Liver (tissue), 9 donors: ENCODE results near the gene TMEM40. TPM values are rescaled to one million over a fixed set of nuclear protein-coding genes. Genes with fewer than 3 reads are reported as not detected.

ENCODE experiments used
- DNase-seq: peaks from one replicate; pipeline ENCODE4 v3.0.0-alpha.2; 2017; ENCODE audit warnings: low spot score
- H3K27ac ChIP-seq, 2 donors: one replicate each; pipeline ENCODE4 v1.7.0; 2013; ENCODE audit warnings: inconsistent platforms in 2 of 2, low read length in 2 of 2, control low read depth in 1 of 2, low read depth in 1 of 2, mild to moderate bottlenecking in 1 of 2
- H3K27me3 ChIP-seq, 4 donors: one replicate each; pipeline versions ENCODE4 v1.6.1 to v1.7.0; 2013; ENCODE audit warnings: low read length in 3 of 4, inconsistent platforms in 1 of 4, mild to moderate bottlenecking in 1 of 4, moderate library complexity in 1 of 4; ENCODE audit not compliant: control insufficient read depth in 4 of 4, insufficient read depth in 4 of 4
- H3K36me3 ChIP-seq, 4 donors: one replicate each; pipeline versions ENCODE4 v1.6.1 to v1.7.0; 2013; ENCODE audit warnings: low read length in 3 of 4, mild to moderate bottlenecking in 3 of 4, low read depth in 1 of 4, moderate library complexity in 1 of 4; ENCODE audit not compliant: control insufficient read depth in 4 of 4, insufficient read depth in 3 of 4
- H3K4me1 ChIP-seq, 4 donors: one replicate each; pipeline versions ENCODE4 v1.6.1 to v1.7.0; 2013; ENCODE audit warnings: low read length in 3 of 4, mild to moderate bottlenecking in 3 of 4, moderate library complexity in 1 of 4; ENCODE audit not compliant: control insufficient read depth in 4 of 4, insufficient read depth in 4 of 4
- H3K4me3 ChIP-seq, 3 donors: one replicate each; pipeline versions ENCODE4 v1.6.1 to v1.7.0; 2013; ENCODE audit warnings: low read length in 3 of 3, control low read depth in 1 of 3, low read depth in 1 of 3, mild to moderate bottlenecking in 1 of 3
- H3K9ac ChIP-seq, 2 donors: one replicate each; pipeline ENCODE4 v1.7.0; 2013; ENCODE audit warnings: low read length in 2 of 2, mild to moderate bottlenecking in 2 of 2, moderate library complexity in 2 of 2, control low read depth in 1 of 2, low read depth in 1 of 2
- H3K9me3 ChIP-seq, 4 donors: one replicate each; pipeline versions ENCODE4 v1.6.1 to v1.7.0; 2013; ENCODE audit warnings: low read length in 3 of 4; ENCODE audit not compliant: control insufficient read depth in 4 of 4
- ATF3 ChIP-seq: IDR thresholded peaks from 2 replicates; pipeline ENCODE4 v1.6.1; 2016; ENCODE audit warnings: antibody characterized with exemption
- CTCF ChIP-seq: fragments of 150-350 bp; IDR thresholded peaks from 2 replicates; pipeline ENCODE4 v1.5.1; 2017; ENCODE audit warnings: improper control_type of control experiment, low read depth, low read length; ENCODE audit not compliant: missing input control
- EGR1 ChIP-seq, 2 donors: IDR thresholded peaks; 2 replicates each; pipeline ENCODE4 v1.6.1; 2016 to 2018; ENCODE audit warnings: antibody characterized with exemption in 2 of 2, low read depth in 2 of 2
- FOXA1 ChIP-seq: IDR thresholded peaks from 2 replicates; pipeline ENCODE4 v1.6.1; 2016; ENCODE audit warnings: antibody characterized with exemption
- FOXA2 ChIP-seq: IDR thresholded peaks from 2 replicates; pipeline ENCODE4 v1.6.1; 2016; ENCODE audit warnings: antibody characterized with exemption
- GABPA ChIP-seq, 2 donors: IDR thresholded peaks in 1 of 2; conservative IDR thresholded peaks in 1 of 2; 2 replicates each; pipeline ENCODE4 v1.6.1; 2016; ENCODE audit warnings: antibody characterized with exemption in 2 of 2, mild to moderate bottlenecking in 1 of 2, moderate library complexity in 1 of 2
- HNF4A ChIP-seq, 2 donors: conservative IDR thresholded peaks; 2 replicates each; pipeline ENCODE4 v1.6.1; 2016; ENCODE audit warnings: antibody characterized with exemption in 2 of 2, mild to moderate bottlenecking in 2 of 2
- HNF4G ChIP-seq: IDR thresholded peaks from 2 replicates; pipeline ENCODE4 v1.6.1; 2016; ENCODE audit warnings: antibody characterized with exemption
- JUND ChIP-seq, 2 donors: IDR thresholded peaks; 2 replicates each; pipeline ENCODE4 v1.6.1; 2016; ENCODE audit warnings: antibody characterized with exemption in 2 of 2
- MAX ChIP-seq: IDR thresholded peaks from 2 replicates; pipeline ENCODE4 v1.6.1; 2016; ENCODE audit warnings: antibody characterized with exemption
- NR2F2 ChIP-seq: IDR thresholded peaks from 2 replicates; pipeline ENCODE4 v1.6.1; 2016; ENCODE audit warnings: antibody characterized with exemption
- RAD21 ChIP-seq, 2 donors: IDR thresholded peaks; 2 replicates each; pipeline ENCODE4 v1.6.1; 2016; ENCODE audit warnings: antibody characterized with exemption in 2 of 2, mild to moderate bottlenecking in 2 of 2
- REST ChIP-seq: IDR thresholded peaks from 2 replicates; pipeline ENCODE4 v1.6.1; 2016; ENCODE audit warnings: antibody characterized with exemption, mild to moderate bottlenecking
- RXRA ChIP-seq, 2 donors: IDR thresholded peaks; 2 replicates each; pipeline ENCODE4 v1.6.1; 2017 to 2018; ENCODE audit warnings: antibody characterized with exemption in 2 of 2, mild to moderate bottlenecking in 1 of 2
- SP1 ChIP-seq: IDR thresholded peaks from 2 replicates; pipeline ENCODE4 v1.6.1; 2018; ENCODE audit warnings: antibody characterized with exemption, mild to moderate bottlenecking
- TAF1 ChIP-seq: conservative IDR thresholded peaks from 2 replicates; pipeline ENCODE4 v1.6.1; 2016; ENCODE audit warnings: antibody characterized with exemption, mild to moderate bottlenecking
- YY1 ChIP-seq: IDR thresholded peaks from 2 replicates; pipeline ENCODE4 v1.6.1; 2016; ENCODE audit warnings: antibody characterized with exemption, mild to moderate bottlenecking
- ZBTB33 ChIP-seq: IDR thresholded peaks from 2 replicates; pipeline ENCODE4 v1.6.1; 2016; ENCODE audit warnings: antibody characterized with exemption
- WGBS: extraction: QIAGEN DNeasy Blood & Tissue Kit; methylation state at CpG from one replicate; pipeline ENCODE4 v1.1.7; 2013; 5-methylcytosine and 5-hydroxymethylcytosine counted together
- polyA plus RNA-seq, 2 donors: library from polyadenylated mRNA; stranded (reverse) in 1 of 2; unstranded in 1 of 2; fragments of 200-250 nt in 1 of 2; fragments of >200 nt in 1 of 2; fragmentation: Nextera tagmentation in 1 of 2; extraction: Ambion mirVana in 1 of 2; gene quantifications; one replicate each; pipeline versions ENCODE4 v1.2.1 to v1.2.3, GENCODE V29; 2013 to 2015
- total RNA-seq, 2 donors: library from RNA; depleted of rRNA; stranded (reverse); fragments of >200 nt; gene quantifications; one replicate each; pipeline ENCODE4 v1.2.3, GENCODE V29; 2014
- donor health status: healthy.
- donor health status: healthy.
- donor health status: healthy.
- donor health status: healthy.
- donor health status: healthy.

Gene TMEM40
- total and polyA plus RNA-seq, 4 donors = 0.57 to 0.79 TPM; not detected in 2

GRCh38 chr3:12773030-12773709 is 14.1 kb upstream of the TMEM40 start:
- Histone ChIP-seq H3K9ac (no peak overlapping the region), H3K9me3 (no peaks in the 10 kb centered on the region), H3K27me3 (no peaks in the 10 kb centered on the region), H3K36me3 (no peaks in the 10 kb centered on the region), H3K4me3 (no peak overlapping the region), H3K4me1 (no peaks in the 10 kb centered on the region), H3K27ac (no peak overlapping the region)
- DNase-seq = no peak
- no peak for TF ChIP-seq CTCF
- TF ChIP-seq MAX = no peak
- no peak for TF ChIP-seq HNF4A (conservative IDR thresholded peaks at IDR 0.05)
- TF ChIP-seq RXRA (IDR thresholded peaks at IDR 0.05) = no peak
- no peak for TF ChIP-seq ZBTB33
- TF ChIP-seq FOXA1 = no peak
- TF ChIP-seq ATF3 = no peak
- TF ChIP-seq TAF1 = no peak
- no peak for TF ChIP-seq JUND (IDR thresholded peaks at IDR 0.05)
- no peak for TF ChIP-seq NR2F2
- no peak for TF ChIP-seq RAD21 (IDR thresholded peaks at IDR 0.05)
- TF ChIP-seq HNF4G = no peak
- TF ChIP-seq EGR1 (IDR thresholded peaks at IDR 0.05; ENCODE audit: low read depth in 2 of 2) = no peak
- WGBS = 62% methylated on average over 2 of the region's 2 CpGs

GRCh38 chr3:12772462-12772861 is 13.4 kb upstream of the TMEM40 start:
- DNase-seq = no peak
- WGBS = 81% methylated on average over 5 of the region's 5 CpGs
- TF ChIP-seq SP1 = no peak
- TF ChIP-seq TAF1 = no peak
- no peak for TF ChIP-seq FOXA1
- no peak for TF ChIP-seq FOXA2
- no peak for TF ChIP-seq ATF3
- no peak for TF ChIP-seq REST
- no peak for TF ChIP-seq RXRA (IDR thresholded peaks at IDR 0.05)
- TF ChIP-seq YY1 = no peak
- TF ChIP-seq HNF4A (conservative IDR thresholded peaks at IDR 0.05) = no peak
- no peak for TF ChIP-seq NR2F2
- TF ChIP-seq ZBTB33 = no peak
- TF ChIP-seq GABPA (IDR thresholded peaks at IDR 0.05 in 1 of 2, conservative IDR thresholded peaks at IDR 0.05 in 1 of 2) = no peak
- TF ChIP-seq MAX = no peak
- TF ChIP-seq EGR1 (IDR thresholded peaks at IDR 0.05; ENCODE audit: low read depth in 2 of 2) = no peak
- TF ChIP-seq JUND (IDR thresholded peaks at IDR 0.05) = no peak
- TF ChIP-seq CTCF = no peak

More at GRCh38 chr3:12772462-12772861, 13.4 kb upstream of the TMEM40 start:
- Histone ChIP-seq H3K4me3 (no peak overlapping the region), H3K27ac (no peak overlapping the region), H3K36me3 (no peaks in the 10 kb centered on the region), H3K27me3 (no peaks in the 10 kb centered on the region), H3K9ac (no peak overlapping the region), H3K9me3 (no peaks in the 10 kb centered on the region), H3K4me1 (no peaks in the 10 kb centered on the region)
